ENCODE data around the gene GLA.

GLA gene

DNA sequence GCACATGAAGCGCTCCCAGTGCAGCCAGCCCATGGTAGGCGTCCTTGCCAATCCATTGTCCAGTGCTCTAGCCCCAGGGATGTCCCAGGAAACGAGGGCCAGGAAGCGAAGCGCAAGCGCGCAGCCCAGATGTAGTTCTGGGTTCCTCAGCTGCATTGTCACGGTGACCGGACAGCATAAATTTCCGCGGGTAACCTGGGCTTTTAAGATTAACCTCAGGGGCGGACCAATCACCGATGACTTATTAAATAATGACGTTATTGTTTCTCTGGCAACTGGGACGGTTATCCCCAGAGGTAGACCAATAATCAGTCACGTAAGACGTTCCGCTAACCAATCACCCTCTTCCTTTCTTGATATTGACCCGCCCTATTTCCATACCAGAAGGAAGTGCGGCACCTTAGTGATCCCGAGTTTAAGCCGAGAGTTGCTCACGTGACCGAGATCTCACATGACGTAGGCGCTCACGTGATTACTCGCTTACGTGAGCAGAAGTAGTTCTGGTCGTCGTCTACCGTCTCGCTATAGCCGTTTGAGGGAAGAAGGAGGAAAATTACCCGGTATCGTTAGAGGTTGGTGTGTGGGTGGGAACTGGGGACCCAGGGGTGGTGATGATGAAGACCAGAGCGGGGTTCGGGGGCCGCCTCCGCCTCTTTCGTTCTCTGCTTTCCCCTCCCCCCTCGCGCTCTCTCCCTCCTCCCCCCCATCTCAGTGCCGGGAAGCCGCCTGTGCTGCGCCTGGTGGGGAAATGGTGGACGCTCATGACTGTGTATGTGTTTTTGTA lies at the start of gene GLA, which contains the start of gene HNRNPH2:
Gene GLA (minus strand): TSS at position 178 of the 784 bp plus-strand sequence. CDS start 22 bp downstream, at position 156.
Gene HNRNPH2 (plus strand): TSS at position 475 of the 784 bp plus-strand sequence. CDS start 3,767 bp downstream, outside the sequence.
- H3K36me3 ChIP-seq (ENCODE audit: control insufficient read depth in 2 of 2, insufficient read depth in 1 of 2, low read length in 2 of 2), result peaks cover 13 to 28% of the 10 kb centered on the region in 2 experiments; a peak in 2 of 3 replicates
- no peaks in the 10 kb centered on the region for H3K9me3 ChIP-seq (ENCODE audit: control insufficient read depth, insufficient read depth, low read depth, low read length)
- H3K27ac ChIP-seq (ENCODE audit: extremely low read depth, low read depth, low read length), result peak within 1 kb of the TSS; percentile 84
- ChIA-PET CTCF (no interaction called here), POLR2A (interaction anchor here (1.0 to 1.9 kb wide), 4 partner anchors 10 to 61 kb away, joined by 3 to 22 read pairs (median 4); partner anchors contain the start of gene RPL36A)
- peaks cover 6% of the 10 kb centered on the region for H3K4me1 ChIP-seq (ENCODE audit: control insufficient read depth, insufficient read depth, low read length)
- peak within 1 kb of the TSS; percentile 47 for H3K4me3 ChIP-seq (ENCODE audit: low read depth, low read length)
- TF ChIP-seq ZNF302 (tag by site-specific recombination; IDR thresholded peaks at IDR 0.05; ENCODE audit: low read depth) (0 out of 2 replicates have a peak, but pooled peaks have one; percentile 37), ZNF266 (tag by site-specific recombination; IDR thresholded peaks at IDR 0.05; ENCODE audit: low read depth) (no peak), ZNF202 (tag by site-specific recombination; IDR thresholded peaks at IDR 0.05; ENCODE audit: borderline replicate concordance) (no peak), ZNF114 (tag by site-specific recombination; IDR thresholded peaks at IDR 0.05) (no peak), SP3 (tag by site-specific recombination; IDR thresholded peaks at IDR 0.05) (peak; percentile 88), MYNN (tag by site-specific recombination; IDR thresholded peaks at IDR 0.05; ENCODE audit: borderline replicate concordance) (peak; percentile 81), KLF16 (tag by site-specific recombination; IDR thresholded peaks at IDR 0.05) (peak; percentile 94), HOXA7 (CRISPR knock-in tag; IDR thresholded peaks at IDR 0.05; ENCODE audit: borderline replicate concordance) (no peak), ZNF521 (tag by site-specific recombination; IDR thresholded peaks at IDR 0.05) (no peak), SCRT2 (tag by site-specific recombination; IDR thresholded peaks at IDR 0.05) (no peak), ZNF843 (tag by site-specific recombination; IDR thresholded peaks at IDR 0.05) (peak; percentile 89), HOXD13 (CRISPR knock-in tag; IDR thresholded peaks at IDR 0.05; ENCODE audit: borderline replicate concordance) (peak; percentile 70; the same call in 1 of the 2 replicates), ZNF292 (tag by site-specific recombination; IDR thresholded peaks at IDR 0.05; ENCODE audit: borderline replicate concordance, low read depth) (no peak), ZNF433 (tag by site-specific recombination; IDR thresholded peaks at IDR 0.05; ENCODE audit: low read depth) (no peak), ZNF211 (tag by site-specific recombination; IDR thresholded peaks at IDR 0.05; ENCODE audit: low read depth) (no peak), MZF1 (tag by site-specific recombination; IDR thresholded peaks at IDR 0.05; ENCODE audit: borderline replicate concordance) (no peak), ZEB2 (tag by site-specific recombination; IDR thresholded peaks at IDR 0.05) (peak; percentile 92), ZNF501 (tag by site-specific recombination; IDR thresholded peaks at IDR 0.05) (peak; percentile 92), TCF7L2 (IDR thresholded peaks at IDR 0.05; ENCODE audit: borderline replicate concordance, low read depth, low read length) (peak; percentile 22; the same call in 1 of the 2 replicates), WT1 (tag by site-specific recombination; IDR thresholded peaks at IDR 0.05) (peak; percentile 61)
- TF ChIP-seq, protein P1, sequence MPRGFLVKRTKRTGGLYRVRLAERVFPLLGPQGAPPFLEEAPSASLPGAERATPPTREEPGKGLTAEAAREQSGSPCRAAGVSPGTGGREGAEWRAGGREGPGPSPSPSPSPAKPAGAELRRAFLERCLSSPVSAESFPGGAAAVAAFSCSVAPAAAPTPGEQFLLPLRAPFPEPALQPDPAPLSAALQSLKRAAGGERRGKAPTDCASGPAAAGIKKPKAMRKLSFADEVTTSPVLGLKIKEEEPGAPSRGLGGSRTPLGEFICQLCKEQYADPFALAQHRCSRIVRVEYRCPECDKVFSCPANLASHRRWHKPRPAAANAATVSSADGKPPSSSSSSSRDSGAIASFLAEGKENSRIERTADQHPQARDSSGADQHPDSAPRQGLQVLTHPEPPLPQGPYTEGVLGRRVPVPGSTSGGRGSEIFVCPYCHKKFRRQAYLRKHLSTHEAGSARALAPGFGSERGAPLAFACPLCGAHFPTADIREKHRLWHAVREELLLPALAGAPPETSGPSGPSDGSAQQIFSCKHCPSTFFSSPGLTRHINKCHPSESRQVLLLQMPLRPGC (tag by site-specific recombination; IDR thresholded peaks at IDR 0.05), result peak; percentile 96
- TF ChIP-seq, protein P2, sequence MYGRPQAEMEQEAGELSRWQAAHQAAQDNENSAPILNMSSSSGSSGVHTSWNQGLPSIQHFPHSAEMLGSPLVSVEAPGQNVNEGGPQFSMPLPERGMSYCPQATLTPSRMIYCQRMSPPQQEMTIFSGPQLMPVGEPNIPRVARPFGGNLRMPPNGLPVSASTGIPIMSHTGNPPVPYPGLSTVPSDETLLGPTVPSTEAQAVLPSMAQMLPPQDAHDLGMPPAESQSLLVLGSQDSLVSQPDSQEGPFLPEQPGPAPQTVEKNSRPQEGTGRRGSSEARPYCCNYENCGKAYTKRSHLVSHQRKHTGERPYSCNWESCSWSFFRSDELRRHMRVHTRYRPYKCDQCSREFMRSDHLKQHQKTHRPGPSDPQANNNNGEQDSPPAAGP (tag by site-specific recombination; IDR thresholded peaks at IDR 0.05), result peak; percentile 90
- TF ChIP-seq, protein P3, sequence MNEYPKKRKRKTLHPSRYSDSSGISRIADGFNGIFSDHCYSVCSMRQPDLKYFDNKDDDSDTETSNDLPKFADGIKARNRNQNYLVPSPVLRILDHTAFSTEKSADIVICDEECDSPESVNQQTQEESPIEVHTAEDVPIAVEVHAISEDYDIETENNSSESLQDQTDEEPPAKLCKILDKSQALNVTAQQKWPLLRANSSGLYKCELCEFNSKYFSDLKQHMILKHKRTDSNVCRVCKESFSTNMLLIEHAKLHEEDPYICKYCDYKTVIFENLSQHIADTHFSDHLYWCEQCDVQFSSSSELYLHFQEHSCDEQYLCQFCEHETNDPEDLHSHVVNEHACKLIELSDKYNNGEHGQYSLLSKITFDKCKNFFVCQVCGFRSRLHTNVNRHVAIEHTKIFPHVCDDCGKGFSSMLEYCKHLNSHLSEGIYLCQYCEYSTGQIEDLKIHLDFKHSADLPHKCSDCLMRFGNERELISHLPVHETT (tag by site-specific recombination; IDR thresholded peaks at IDR 0.05), result peak; percentile 99
- TF ChIP-seq, protein P4, sequence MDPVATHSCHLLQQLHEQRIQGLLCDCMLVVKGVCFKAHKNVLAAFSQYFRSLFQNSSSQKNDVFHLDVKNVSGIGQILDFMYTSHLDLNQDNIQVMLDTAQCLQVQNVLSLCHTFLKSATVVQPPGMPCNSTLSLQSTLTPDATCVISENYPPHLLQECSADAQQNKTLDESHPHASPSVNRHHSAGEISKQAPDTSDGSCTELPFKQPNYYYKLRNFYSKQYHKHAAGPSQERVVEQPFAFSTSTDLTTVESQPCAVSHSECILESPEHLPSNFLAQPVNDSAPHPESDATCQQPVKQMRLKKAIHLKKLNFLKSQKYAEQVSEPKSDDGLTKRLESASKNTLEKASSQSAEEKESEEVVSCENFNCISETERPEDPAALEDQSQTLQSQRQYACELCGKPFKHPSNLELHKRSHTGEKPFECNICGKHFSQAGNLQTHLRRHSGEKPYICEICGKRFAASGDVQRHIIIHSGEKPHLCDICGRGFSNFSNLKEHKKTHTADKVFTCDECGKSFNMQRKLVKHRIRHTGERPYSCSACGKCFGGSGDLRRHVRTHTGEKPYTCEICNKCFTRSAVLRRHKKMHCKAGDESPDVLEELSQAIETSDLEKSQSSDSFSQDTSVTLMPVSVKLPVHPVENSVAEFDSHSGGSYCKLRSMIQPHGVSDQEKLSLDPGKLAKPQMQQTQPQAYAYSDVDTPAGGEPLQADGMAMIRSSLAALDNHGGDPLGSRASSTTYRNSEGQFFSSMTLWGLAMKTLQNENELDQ (tag by site-specific recombination; IDR thresholded peaks at IDR 0.05; ENCODE audit: low read depth), result no peak
- TF ChIP-seq, protein P5, sequence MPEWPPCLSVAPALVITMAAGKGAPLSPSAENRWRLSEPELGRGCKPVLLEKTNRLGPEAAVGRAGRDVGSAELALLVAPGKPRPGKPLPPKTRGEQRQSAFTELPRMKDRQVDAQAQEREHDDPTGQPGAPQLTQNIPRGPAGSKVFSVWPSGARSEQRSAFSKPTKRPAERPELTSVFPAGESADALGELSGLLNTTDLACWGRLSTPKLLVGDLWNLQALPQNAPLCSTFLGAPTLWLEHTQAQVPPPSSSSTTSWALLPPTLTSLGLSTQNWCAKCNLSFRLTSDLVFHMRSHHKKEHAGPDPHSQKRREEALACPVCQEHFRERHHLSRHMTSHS (tag by site-specific recombination; IDR thresholded peaks at IDR 0.05), result no peak
- TF ChIP-seq, protein P6, sequence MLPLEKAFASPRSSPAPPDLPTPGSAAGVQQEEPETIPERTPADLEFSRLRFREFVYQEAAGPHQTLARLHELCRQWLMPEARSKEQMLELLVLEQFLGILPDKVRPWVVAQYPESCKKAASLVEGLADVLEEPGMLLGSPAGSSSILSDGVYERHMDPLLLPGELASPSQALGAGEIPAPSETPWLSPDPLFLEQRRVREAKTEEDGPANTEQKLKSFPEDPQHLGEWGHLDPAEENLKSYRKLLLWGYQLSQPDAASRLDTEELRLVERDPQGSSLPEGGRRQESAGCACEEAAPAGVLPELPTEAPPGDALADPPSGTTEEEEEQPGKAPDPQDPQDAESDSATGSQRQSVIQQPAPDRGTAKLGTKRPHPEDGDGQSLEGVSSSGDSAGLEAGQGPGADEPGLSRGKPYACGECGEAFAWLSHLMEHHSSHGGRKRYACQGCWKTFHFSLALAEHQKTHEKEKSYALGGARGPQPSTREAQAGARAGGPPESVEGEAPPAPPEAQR (tag by site-specific recombination; IDR thresholded peaks at IDR 0.05), result no peak; the same call in 1 of the 2 replicates
- TF ChIP-seq, protein P7, sequence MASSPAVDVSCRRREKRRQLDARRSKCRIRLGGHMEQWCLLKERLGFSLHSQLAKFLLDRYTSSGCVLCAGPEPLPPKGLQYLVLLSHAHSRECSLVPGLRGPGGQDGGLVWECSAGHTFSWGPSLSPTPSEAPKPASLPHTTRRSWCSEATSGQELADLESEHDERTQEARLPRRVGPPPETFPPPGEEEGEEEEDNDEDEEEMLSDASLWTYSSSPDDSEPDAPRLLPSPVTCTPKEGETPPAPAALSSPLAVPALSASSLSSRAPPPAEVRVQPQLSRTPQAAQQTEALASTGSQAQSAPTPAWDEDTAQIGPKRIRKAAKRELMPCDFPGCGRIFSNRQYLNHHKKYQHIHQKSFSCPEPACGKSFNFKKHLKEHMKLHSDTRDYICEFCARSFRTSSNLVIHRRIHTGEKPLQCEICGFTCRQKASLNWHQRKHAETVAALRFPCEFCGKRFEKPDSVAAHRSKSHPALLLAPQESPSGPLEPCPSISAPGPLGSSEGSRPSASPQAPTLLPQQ (tag by site-specific recombination; IDR thresholded peaks at IDR 0.05), result peak; percentile 84; the same call in 1 of the 2 replicates

Measured in HEK293 (cell line).